ENCODE results near the gene ELFN1.
"Not testable (repeated sequence)": the region's sequence is repeated elsewhere in the genome, so short reads cannot be mapped to it uniquely, and the experiment has no call there.

Gene ELFN1

GRCh38 chr7:1762238-1762945 is 92.3 kb downstream of the ELFN1 start:
- no peak for DNase-seq

- no peak for DNase-seq
Observed at GRCh38 chr7:1763033-1763432, 93.0 kb downstream of the ELFN1 start.

- not testable (repeated sequence) for DNase-seq
Observed at GRCh38 chr7:1763911-1764310, 93.8 kb downstream of the ELFN1 start.

DNA sequence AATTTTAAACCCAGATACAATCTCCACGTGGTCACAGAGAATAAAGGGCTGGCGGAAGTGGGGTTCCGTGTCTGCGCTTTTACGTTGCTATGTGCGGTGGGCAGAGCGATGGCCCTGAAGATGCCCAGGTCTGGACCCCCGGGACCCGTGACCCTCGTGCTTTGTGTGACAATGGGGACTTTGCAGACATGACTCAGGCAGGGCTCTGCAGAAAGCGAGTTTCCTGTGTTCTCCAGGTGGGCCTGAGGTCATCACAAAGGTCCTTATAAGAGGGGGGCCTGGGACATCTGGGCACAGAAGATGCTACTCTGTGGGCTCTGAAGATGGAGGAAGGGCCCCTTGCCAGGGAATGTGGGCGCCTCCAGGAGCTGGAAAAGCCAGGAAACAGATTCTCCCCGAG is 95.3 kb downstream of the ELFN1 start:
- DNase-seq: no peak

GRCh38 chr7:1767524-1767923 is 97.4 kb downstream of the ELFN1 start:
- DNase-seq: no peak

GRCh38 chr7:1768832-1769231 is 98.8 kb downstream of the ELFN1 start:
- no peak for DNase-seq

DNA sequence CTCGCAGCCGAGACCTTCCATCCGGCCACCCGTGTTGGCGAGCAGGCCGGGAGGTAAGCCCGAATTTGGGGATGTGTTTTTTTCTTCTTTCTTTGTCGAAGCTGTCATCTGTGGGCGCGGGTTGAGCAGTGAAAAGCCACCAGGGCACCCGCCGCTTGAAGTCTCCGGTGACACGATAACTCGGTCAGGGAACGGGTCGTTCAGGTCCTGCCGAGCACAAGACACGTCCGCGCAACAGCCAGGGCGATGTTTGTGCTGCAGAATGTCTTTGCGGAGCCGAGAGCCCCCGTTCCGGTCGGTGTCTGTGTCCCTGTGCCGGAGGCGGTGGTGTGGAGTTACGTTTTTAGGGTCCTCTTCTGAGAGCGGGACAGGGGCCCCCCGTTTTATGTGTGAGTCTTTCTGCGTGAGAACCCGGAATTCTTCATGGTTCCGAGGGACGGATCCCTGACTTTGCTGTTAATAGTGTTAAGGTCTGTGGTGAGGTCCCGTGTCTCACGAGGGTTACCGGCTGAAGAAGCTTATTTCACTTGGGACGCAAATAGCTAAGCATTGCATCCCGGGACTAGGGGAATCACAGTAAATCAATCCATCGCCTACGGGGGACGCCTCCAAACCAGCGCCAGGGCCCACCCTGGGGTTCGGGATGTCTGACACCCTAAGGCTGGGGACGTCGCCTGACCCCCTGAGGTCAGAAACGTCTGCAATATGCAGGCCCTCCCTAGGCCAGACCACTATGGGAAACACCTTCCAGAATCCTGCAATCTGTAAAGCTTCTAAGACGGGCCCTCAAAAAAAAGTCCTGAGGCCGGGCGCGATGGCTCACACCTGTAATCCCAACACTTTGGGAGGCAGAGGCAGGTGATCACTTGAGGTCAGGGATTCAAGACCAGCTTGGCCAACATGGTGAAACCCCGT is 99.5 kb downstream of the ELFN1 start:
- DNase-seq: no peak

GRCh38 chr7:1770331-1770730 is 100.3 kb downstream of the ELFN1 start:
- DNase-seq: no peak

DNA sequence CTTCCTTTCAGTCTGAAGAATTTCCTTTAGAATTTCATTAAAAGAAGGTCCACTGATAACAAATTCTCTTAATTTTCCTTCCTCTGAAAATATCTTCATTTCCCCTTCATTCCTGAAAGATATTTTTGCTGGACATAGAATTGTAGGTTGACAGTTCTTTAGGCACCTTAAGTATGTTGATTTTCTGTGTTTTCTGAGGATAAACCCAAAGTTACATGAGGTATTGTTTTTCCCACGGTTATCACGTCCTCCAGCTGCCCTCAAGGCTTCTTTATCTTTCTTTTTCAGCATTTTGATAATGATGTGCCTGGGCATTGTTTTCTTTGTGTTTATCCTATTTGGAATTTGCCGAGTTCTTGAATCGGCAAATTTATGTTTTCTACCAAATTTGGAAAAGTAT is 105.3 kb downstream of the ELFN1 start:
- DNase-seq: no peak

DNA sequence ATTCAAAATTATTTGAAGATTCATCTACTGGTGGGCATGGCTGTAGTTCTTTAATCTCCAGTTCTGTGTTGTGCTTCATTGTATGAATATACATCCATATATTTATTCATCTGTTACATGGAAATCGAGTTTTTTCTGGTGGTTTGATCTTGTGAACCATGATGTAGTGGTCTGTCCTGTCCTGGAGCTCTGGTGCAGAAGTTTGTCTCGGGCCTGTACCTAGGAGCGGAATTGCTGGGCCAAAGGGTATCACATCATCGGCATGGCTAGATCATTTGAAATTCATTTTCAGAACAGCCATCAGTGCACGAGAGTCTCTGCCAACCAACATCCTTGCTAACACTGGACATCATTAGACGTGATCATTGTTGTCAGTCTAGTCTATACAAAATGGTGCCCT is 107.0 kb downstream of the ELFN1 start:
- no peak for DNase-seq

- DNase-seq: no peak
Observed at GRCh38 chr7:1779445-1779844, 109.4 kb downstream of the ELFN1 start.

- DNase-seq: no peak
Observed at GRCh38 chr7:1781369-1781768, 111.3 kb downstream of the ELFN1 start.

GRCh38 chr7:1785839-1786238 is 115.8 kb downstream of the ELFN1 start:
- no peak for DNase-seq

- DNase-seq: no peak
Observed at GRCh38 chr7:1787241-1787640, 117.2 kb downstream of the ELFN1 start.

- DNase-seq: no peak
Observed at GRCh38 chr7:1787681-1788235, 117.7 kb downstream of the ELFN1 start.

- DNase-seq: no peak
Observed at GRCh38 chr7:1794888-1795542, 124.9 kb downstream of the ELFN1 start.
